Left lung (tissue), 10 donors: Measurements from ENCODE around the gene UNC93B1. TPM values are rescaled to one million over a fixed set of nuclear protein-coding genes. Genes with fewer than 3 reads are reported as not detected.
A peak's percentile ranks its signal among the peaks of the same experiment; 100 is the strongest.

Experiments
- ATAC-seq: fragments of 200-7000 bp; cut with Tn5 transposase; one replicate; pipeline ENCODE4 v1.9.1; 2020; ENCODE audit warnings: moderate library complexity
- DNase-seq, 4 donors: peaks; one replicate each; pipeline ENCODE4 v3.0.0-alpha.2; 2013 to 2020
- H3K27ac ChIP-seq, 2 donors: fragments of 200-600 bp; sonication (generic) in 1 of 2; one replicate each; pipeline versions ENCODE4 v1.5.0 to v1.8.0; 2020 to 2021
- H3K27me3 ChIP-seq, 2 donors: fragments of 200-600 bp; sonication (generic) in 1 of 2; one replicate each; pipeline versions ENCODE4 v1.5.0 to v1.8.0; 2020 to 2021
- H3K36me3 ChIP-seq, 2 donors: fragments of 200-600 bp; sonication (generic) in 1 of 2; one replicate each; pipeline versions ENCODE4 v1.5.0 to v1.8.0; 2020 to 2021
- H3K4me1 ChIP-seq, 2 donors: fragments of 200-600 bp; one replicate each; pipeline ENCODE4 v1.8.0; 2021
- H3K4me3 ChIP-seq, 2 donors: fragments of 200-600 bp; sonication (generic) in 1 of 2; one replicate each; pipeline versions ENCODE4 v1.5.0 to v1.8.0; 2020 to 2021; ENCODE audit warnings: mild to moderate bottlenecking in 1 of 2
- H3K9me3 ChIP-seq, 2 donors: fragments of 200-600 bp; sonication (generic) in 1 of 2; one replicate each; pipeline versions ENCODE4 v1.5.0 to v1.8.0; 2020 to 2021
- CTCF ChIP-seq, 2 donors: fragments of 200-600 bp; sonication (generic) in 1 of 2; IDR thresholded peaks; one replicate each; pipeline versions ENCODE4 v1.5.0 to v1.8.0; 2021; ENCODE audit warnings: antibody characterized with exemption in 2 of 2
- intact Hi-C, 2 donors: fragments of 100-400 bp; cut with DNase I; formaldehyde crosslinking; loops; one replicate each; pipeline versions ENCODE4 v1.11.2 to v1.14.2; 2022
- polyA plus RNA-seq, 6 donors: library from polyadenylated mRNA; unstranded; fragments of 120-200 nt; gene quantifications; one replicate each; pipeline ENCODE4 v1.2.1, GENCODE V29; 2013; ENCODE audit not compliant: insufficient read length in 6 of 6
- total RNA-seq, 2 donors: library from RNA; stranded (reverse); fragmentation: NEBNext Ultra II Directional; extraction: Animal tissue kit (Norgen Biotek cat#: 25700); gene quantifications; one replicate each; pipeline ENCODE4 v1.2.1, GENCODE V29; 2021
- donor health status: DM: no; HTN: yes; CAD: no.
- donor health status: DM: no; HTN: no; CAD: no.

Gene UNC93B1
- total and polyA plus RNA-seq, 8 donors, result 15.7 to 98.9 (median 17.7) TPM

- no peak for ATAC-seq
- Histone ChIP-seq H3K4me1 (peaks cover 18 to 61% of the 10 kb centered on the region in 2 donors), H3K27me3 (no peaks in the 10 kb centered on the region), H3K36me3 (peaks cover 0 to 25% of the 10 kb centered on the region in 2 donors), H3K4me3 (no peak overlapping the region), H3K27ac (no peak overlapping the region), H3K9me3 (no peaks in the 10 kb centered on the region)
- intact Hi-C loops, result no loop called here
- peak in 1 of 4 donors; percentile 78 for DNase-seq
- no peak for TF ChIP-seq CTCF (IDR thresholded peaks at IDR 0.05)
Observed at GRCh38 chr11:68032997-68033707, 29.3 kb upstream of the UNC93B1 start.

DNA sequence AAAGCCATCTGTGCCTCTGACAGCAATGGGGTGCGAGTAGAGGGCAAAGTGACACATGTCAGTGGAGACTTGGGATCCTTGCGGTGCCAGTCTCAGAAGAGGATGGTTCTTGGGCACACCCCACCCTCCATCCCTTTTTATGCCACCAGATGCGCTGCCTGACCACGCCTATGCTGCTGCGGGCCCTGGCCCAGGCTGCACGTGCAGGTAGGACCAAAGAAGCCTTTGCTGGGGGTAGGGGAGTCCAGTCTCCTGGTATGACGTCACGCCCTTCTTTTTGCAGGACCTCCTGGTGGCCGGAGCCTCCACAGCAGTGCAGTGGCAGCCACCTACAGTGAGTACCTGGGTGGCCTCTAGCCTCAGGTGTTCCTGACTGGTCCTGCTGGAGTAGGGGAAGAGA is 28.1 kb upstream of the UNC93B1 start:
- Histone ChIP-seq H3K9me3 (no peaks in the 10 kb centered on the region), H3K4me3 (peak overlapping the region in 1 of 2 donors; percentile 82), H3K36me3 (peaks cover 0 to 36% of the 10 kb centered on the region in 2 donors), H3K27me3 (no peaks in the 10 kb centered on the region), H3K4me1 (peaks cover 9 to 49% of the 10 kb centered on the region in 2 donors), H3K27ac (no peak overlapping the region)
- no peak for DNase-seq
- intact Hi-C loops, result no loop called here
- TF ChIP-seq CTCF (IDR thresholded peaks at IDR 0.05), result no peak
- no peak for ATAC-seq

- Histone ChIP-seq H3K9me3 (no peaks in the 10 kb centered on the region), H3K4me3 (peak overlapping the region; percentile 82 to 83), H3K4me1 (peaks cover 9 to 40% of the 10 kb centered on the region in 2 donors), H3K27me3 (no peaks in the 10 kb centered on the region), H3K36me3 (peaks cover 0 to 39% of the 10 kb centered on the region in 2 donors), H3K27ac (peak overlapping the region; percentile 66 to 87)
- no peak for DNase-seq
- no peak for TF ChIP-seq CTCF (IDR thresholded peaks at IDR 0.05)
- ATAC-seq, result peak; percentile 34
- intact Hi-C loops, result no loop called here
Observed at GRCh38 chr11:68031144-68031464, 27.2 kb upstream of the UNC93B1 start.

DNA sequence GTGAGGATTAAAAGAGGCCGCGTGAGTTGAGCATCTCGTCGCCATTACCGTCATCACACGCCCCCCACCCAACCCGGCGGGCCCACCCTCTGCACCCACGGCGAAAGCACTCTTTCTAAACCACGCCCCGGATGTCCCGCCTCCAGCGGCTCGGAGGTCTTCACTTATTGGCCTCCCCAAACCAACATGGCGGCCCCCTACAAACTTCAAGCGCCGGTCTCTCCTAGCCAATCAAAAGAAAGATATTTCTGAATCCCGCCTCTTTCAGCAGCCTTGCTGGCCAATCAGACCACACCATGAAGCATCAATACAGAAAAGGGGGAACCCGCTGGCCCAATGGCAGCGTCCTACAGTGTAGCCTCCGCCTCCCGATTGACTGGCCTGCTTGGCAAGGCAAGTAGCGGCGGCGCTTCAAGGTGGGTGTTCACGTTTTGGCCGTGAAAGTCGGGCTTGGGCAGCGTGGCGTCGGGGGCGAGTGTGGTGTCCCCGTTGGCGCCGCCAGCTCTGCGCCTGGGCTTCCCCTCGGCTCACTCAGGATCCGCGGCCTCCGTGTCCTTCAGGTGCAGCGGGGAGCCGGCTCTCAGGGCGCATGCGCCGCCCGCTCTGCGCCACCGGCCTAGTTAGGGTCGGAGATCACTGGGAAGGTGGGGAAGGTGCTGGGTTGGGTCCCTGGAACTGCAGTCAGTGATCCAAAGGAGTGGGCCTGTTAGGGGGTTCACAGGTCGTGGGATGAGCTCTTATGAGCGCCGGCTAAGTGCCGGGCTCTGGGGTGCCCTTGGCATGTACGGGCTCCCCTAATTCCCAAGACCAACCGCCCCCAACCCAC is 26.6 kb upstream of the UNC93B1 start, which contains the start of gene NDUFS8:
TSS of gene NDUFS8 (plus strand) at position 364 of the 826 bp plus-strand sequence. CDS start 1,471 bp downstream, outside the sequence.
- Histone ChIP-seq H3K27me3 (no peaks in the 10 kb centered on the region), H3K4me3 (peak within 1 kb of the TSS; percentile 82 to 83), H3K4me1 (peaks cover 9 to 35% of the 10 kb centered on the region in 2 donors), H3K36me3 (peaks cover 0 to 45% of the 10 kb centered on the region in 2 donors), H3K27ac (peak within 1 kb of the TSS; percentile 66 to 87), H3K9me3 (no peaks in the 10 kb centered on the region)
- TF ChIP-seq CTCF (IDR thresholded peaks at IDR 0.05), result no peak
- ATAC-seq (peak; percentile 94), DNase-seq (peak; percentile 94 to 98 (median 96))
- intact Hi-C loops, result no loop called here
